CD4-positive, alpha-beta T cell (primary cell): ENCODE data around the gene FRMD4B. TPM values are rescaled to one million over a fixed set of nuclear protein-coding genes. Genes with fewer than 3 reads are reported as not detected.

ENCODE experiments used
- ATAC-seq: fragments of 200-7000 bp; cut with Tn5 transposase; one replicate; pipeline ENCODE4 v1.10.0; 2022; ENCODE audit warnings: mild to moderate bottlenecking; ENCODE audit not compliant: poor library complexity
- CTCF ChIA-PET: fragments of 350-600 bp; sonication (Branson Sonifier 250); formaldehyde crosslinking; loops from one replicate; lab custom pipeline; 2021; ENCODE audit warnings: antibody characterized with exemption, inconsistent platforms; lab: Charles Lee
- POLR2A ChIA-PET: fragments of 350-600 bp; sonication (Branson Sonifier 250); formaldehyde crosslinking; loops from one replicate; lab custom pipeline; 2021; ENCODE audit warnings: antibody characterized with exemption, inconsistent platforms; lab: Charles Lee
- DNase-seq, 14 experiments: peaks; one replicate each; pipeline ENCODE4 v3.0.0-alpha.2; 2013 to 2020; ENCODE audit warnings: mixed read lengths in 2 of 14
- H3K27ac ChIP-seq, 2 donors: one replicate each; pipeline versions ENCODE4 v1.5.1 to v1.7.0; 2013; ENCODE audit warnings: low read length in 2 of 2, low read depth in 1 of 2, mild to moderate bottlenecking in 1 of 2
- H3K27me3 ChIP-seq, 2 experiments: 1 replicate in 1 of 2; 2 replicates in 1 of 2; pipeline versions ENCODE4 v1.6.1 to v1.7.0; 2013; ENCODE audit warnings: low read length in 2 of 2, control low read depth in 1 of 2, mild to moderate bottlenecking in 1 of 2, moderate library complexity in 1 of 2; ENCODE audit not compliant: insufficient read depth in 2 of 2, control insufficient read depth in 1 of 2
- H3K36me3 ChIP-seq: one replicate; pipeline ENCODE4 v1.6.1; 2013; ENCODE audit warnings: low read length, control low read depth; ENCODE audit not compliant: insufficient read depth
- H3K4me1 ChIP-seq: one replicate; pipeline ENCODE4 v1.6.1; 2013; ENCODE audit warnings: low read length, control low read depth; ENCODE audit not compliant: insufficient read depth
- H3K4me3 ChIP-seq: one replicate; pipeline ENCODE4 v1.5.1; 2013; ENCODE audit warnings: mild to moderate bottlenecking, low read length, moderate library complexity
- H3K9me3 ChIP-seq, 2 experiments: 1 replicate in 1 of 2; 2 replicates in 1 of 2; pipeline versions ENCODE4 v1.6.1 to v1.7.0; 2013; ENCODE audit warnings: low read length in 2 of 2, mild to moderate bottlenecking in 2 of 2, control low read depth in 1 of 2, moderate library complexity in 1 of 2; ENCODE audit not compliant: control insufficient read depth in 1 of 2, insufficient read depth in 1 of 2
- H3K27ac Mint-ChIP-seq: one replicate; pipeline ENCODE4 v1.8.0; 2020; ENCODE audit warnings: mixed read lengths
- H3K27me3 Mint-ChIP-seq: one replicate; pipeline ENCODE4 v1.8.0; 2021; ENCODE audit warnings: mixed read lengths
- H3K36me3 Mint-ChIP-seq: one replicate; pipeline ENCODE4 v1.8.0; 2021; ENCODE audit warnings: low read depth, mixed read lengths
- H3K4me1 Mint-ChIP-seq: one replicate; pipeline ENCODE4 v1.8.0; 2021; ENCODE audit warnings: low read depth, mixed read lengths
- H3K4me3 Mint-ChIP-seq: one replicate; pipeline ENCODE4 v1.8.0; 2020; ENCODE audit warnings: mild to moderate bottlenecking, mixed read lengths
- H3K9me3 Mint-ChIP-seq: one replicate; pipeline ENCODE4 v1.8.0; 2020; ENCODE audit warnings: mixed read lengths
- CTCF ChIP-seq: fragments of 200-600 bp; IDR thresholded peaks from one replicate; pipeline ENCODE4 v1.8.0; 2022; ENCODE audit warnings: antibody characterized with exemption, mild to moderate bottlenecking
- intact Hi-C, 2 experiments: fragments of 100-400 bp; cut with DNase I in 1 of 2; cut with micrococcal nuclease in 1 of 2; formaldehyde crosslinking; loops; one replicate each; pipeline versions ENCODE4 v1.15.1 to v1.9.0; 2023 to 2025; cut with DNase I, micrococcal nuclease
- total RNA-seq, 174 experiments: library from RNA in 2 of 174; stranded (reverse) in 2 of 174; gene quantifications; one replicate each; pipeline ENCODE4 v1.2.3 and lab custom pipeline; 2021 to 2026

FRMD4B gene
- total RNA-seq, 2 experiments from 2014 or later, result 5.5 to 7.7 TPM

GRCh38 chr3:69319652-69320051 lies 66.2 kb downstream of the FRMD4B start:
- ChIA-PET CTCF (interaction anchor here (3.2 kb wide), 1 partner anchor 13 kb away, joined by 7 read pairs; no protein-coding TSS in a partner anchor), POLR2A (no interaction called here)
- Histone ChIP-seq H3K9me3 (no peaks in the 10 kb centered on the region), H3K4me3 (no peak overlapping the region), H3K36me3 (no peaks in the 10 kb centered on the region), H3K4me1 (no peaks in the 10 kb centered on the region), H3K27ac (no peak overlapping the region), H3K27me3 (no peaks in the 10 kb centered on the region)
- Mint-ChIP-seq H3K27me3 (no peaks in the 10 kb centered on the region), H3K4me1 (peaks cover 3% of the 10 kb centered on the region), H3K4me3 (no peak overlapping the region), H3K9me3 (no peaks in the 10 kb centered on the region), H3K27ac (no peak overlapping the region), H3K36me3 (no peaks in the 10 kb centered on the region)
- no peak for DNase-seq
- intact Hi-C loops, result no loop called here
- no peak for ATAC-seq
- TF ChIP-seq CTCF, result no peak

- intact Hi-C loops, result no loop called here
- H3K4me1 ChIP-seq, result no peaks in the 10 kb centered on the region
- ATAC-seq (no peak), DNase-seq (no peak)
- H3K36me3 ChIP-seq, result no peaks in the 10 kb centered on the region
- H3K4me3 ChIP-seq, result no peak overlapping the region
- H3K27ac Mint-ChIP-seq, result no peak overlapping the region
- no peaks in the 10 kb centered on the region for H3K9me3 Mint-ChIP-seq
- H3K4me1 Mint-ChIP-seq, result no peaks in the 10 kb centered on the region
- no peaks in the 10 kb centered on the region for H3K27me3 Mint-ChIP-seq
- TF ChIP-seq CTCF, result no peak
- no peaks in the 10 kb centered on the region for H3K9me3 ChIP-seq
- no peak overlapping the region for H3K4me3 Mint-ChIP-seq
- H3K27ac ChIP-seq, result no peak overlapping the region
- ChIA-PET POLR2A (no interaction called here), CTCF (no interaction called here)
- H3K27me3 ChIP-seq, result no peaks in the 10 kb centered on the region
- H3K36me3 Mint-ChIP-seq, result no peaks in the 10 kb centered on the region
Observed at GRCh38 chr3:69318410-69318809, 67.5 kb downstream of the FRMD4B start.

GRCh38 chr3:69313251-69313650 lies 72.6 kb downstream of the FRMD4B start:
- DNase-seq (no peak), ATAC-seq (no peak)
- no peaks in the 10 kb centered on the region for H3K4me1 Mint-ChIP-seq
- intact Hi-C loops, result no loop called here
- Histone ChIP-seq H3K27me3 (no peaks in the 10 kb centered on the region), H3K9me3 (no peaks in the 10 kb centered on the region), H3K4me1 (no peaks in the 10 kb centered on the region), H3K27ac (no peak overlapping the region), H3K4me3 (no peak overlapping the region), H3K36me3 (no peaks in the 10 kb centered on the region)
- CTCF ChIA-PET, result interaction anchor here (0.6 kb wide), 1 partner anchor 152 kb away, joined by 3 read pairs; no protein-coding TSS in a partner anchor
- POLR2A ChIA-PET, result no interaction called here
- TF ChIP-seq CTCF, result no peak
- no peaks in the 10 kb centered on the region for H3K36me3 Mint-ChIP-seq
- no peaks in the 10 kb centered on the region for H3K9me3 Mint-ChIP-seq
- no peaks in the 10 kb centered on the region for H3K27me3 Mint-ChIP-seq
- H3K27ac Mint-ChIP-seq, result no peak overlapping the region
- no peak overlapping the region for H3K4me3 Mint-ChIP-seq
